OCI-LY3 (cell line): ENCODE data around the gene SVIL.

ENCODE experiments used
- H2AFZ ChIP-seq: fragments of 200-600, 300-600 bp; shearing (Covaris generic); 2 replicates; pipeline ENCODE4 v1.6.0; 2014; ENCODE audit warnings: antibody characterized with exemption, low read depth, low read length
- H3K27ac ChIP-seq: fragments of 200-600, 300-600 bp; sonication (generic); 2 replicates; pipeline ENCODE4 v1.5.1; 2014; ENCODE audit warnings: mild to moderate bottlenecking, low read length, moderate library complexity, mixed read lengths
- H3K27me3 ChIP-seq: fragments of 200-600, 300-600 bp; sonication (generic); 2 replicates; pipeline ENCODE4 v1.6.1; 2014; ENCODE audit warnings: low read depth, low read length, mixed read lengths
- H3K36me3 ChIP-seq: fragments of 200-600, 300-600 bp; sonication (generic); replicated peaks from 2 replicates; pipeline ENCODE3; 2014; ENCODE audit warnings: low read depth, low read length, mixed read lengths
- H3K4me1 ChIP-seq: fragments of 300-600, 200-600 bp; sonication (generic); 2 replicates; pipeline ENCODE4 v1.6.1; 2014; ENCODE audit warnings: low read length, mixed read lengths
- H3K4me2 ChIP-seq: fragments of 200-600, 300-600 bp; sonication (generic); 2 replicates; pipeline ENCODE4 v1.6.1; 2014; ENCODE audit warnings: low read length, mixed read lengths
- H3K4me3 ChIP-seq: fragments of 300-600, 200-600 bp; sonication (generic); 2 replicates; pipeline ENCODE4 v1.5.1; 2014; ENCODE audit warnings: antibody characterized with exemption, mild to moderate bottlenecking, low read length, moderate library complexity
- H3K79me2 ChIP-seq: fragments of 300-600, 200-600 bp; shearing (Covaris generic); 2 replicates; pipeline ENCODE4 v1.6.1; 2014; ENCODE audit warnings: mild to moderate bottlenecking, low read length, mixed read lengths
- H3K9ac ChIP-seq: fragments of 300-600, 200-600 bp; shearing (Covaris generic); 2 replicates; pipeline ENCODE4 v1.6.0; 2014; ENCODE audit warnings: mild to moderate bottlenecking, low read length, moderate library complexity
- H3K9me3 ChIP-seq: fragments of 200-600, 300-600 bp; shearing (Covaris generic); 2 replicates; pipeline ENCODE4 v1.6.1; 2014; ENCODE audit warnings: low read length, mixed read lengths; ENCODE audit not compliant: insufficient read depth
- H4K20me1 ChIP-seq: fragments of 200-600, 300-600 bp; sonication (generic); 2 replicates; pipeline ENCODE4 v1.6.1; 2016; ENCODE audit warnings: low read length, mixed read lengths; ENCODE audit not compliant: insufficient read depth
- EZH2phosphoT487 ChIP-seq: fragments of 200-600 bp; shearing (Covaris generic); IDR thresholded peaks from 2 replicates; pipeline ENCODE4 v1.6.1; 2018; ENCODE audit warnings: antibody characterized with exemption, mixed run types, low read depth
- TF ChIP-seq, protein P1 (sequence below): fragments of 200-600, 300-600 bp; sonication (generic); IDR thresholded peaks from 2 replicates; pipeline ENCODE4 v1.5.1; 2014; ENCODE audit warnings: antibody characterized with exemption, low read length, low read depth

SVIL gene

DNA sequence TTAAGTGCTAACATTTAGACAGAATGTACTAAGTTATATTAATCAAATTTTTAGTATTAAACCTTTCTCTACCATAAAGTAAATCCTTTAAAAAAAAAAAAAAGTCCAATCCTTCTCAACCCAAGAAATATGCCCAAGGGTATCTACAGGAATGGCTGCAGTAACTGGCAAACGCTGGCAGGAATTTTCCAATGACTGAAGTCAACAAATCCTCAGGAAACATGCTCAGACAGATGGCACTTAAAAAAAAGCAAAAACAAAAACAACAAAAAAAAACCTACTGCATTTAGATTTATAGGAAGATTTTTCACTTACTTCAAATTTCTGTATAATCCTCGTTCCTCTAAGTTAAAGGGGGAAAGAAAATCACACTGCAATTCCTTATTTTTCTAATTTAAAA lies 666 bp downstream of the SVIL start:
- Histone ChIP-seq H3K4me2 (no peak overlapping the region), H3K4me3 (no peak overlapping the region), H3K27me3 (0 out of 2 replicates have a peak, but pooled peaks cover 3% of the 10 kb centered on the region), H2AFZ (no peak overlapping the region), H3K79me2 (no peaks in the 10 kb centered on the region), H4K20me1 (peaks cover 7% of the 10 kb centered on the region; the same call in 1 of the 2 replicates), H3K4me1 (peaks cover 11% of the 10 kb centered on the region), H3K27ac (no peak overlapping the region), H3K9ac (no peak overlapping the region), H3K36me3 (no peaks in the 10 kb centered on the region), H3K9me3 (no peaks in the 10 kb centered on the region)
- no peak for TF ChIP-seq EZH2phosphoT487
- TF ChIP-seq, protein P1, sequence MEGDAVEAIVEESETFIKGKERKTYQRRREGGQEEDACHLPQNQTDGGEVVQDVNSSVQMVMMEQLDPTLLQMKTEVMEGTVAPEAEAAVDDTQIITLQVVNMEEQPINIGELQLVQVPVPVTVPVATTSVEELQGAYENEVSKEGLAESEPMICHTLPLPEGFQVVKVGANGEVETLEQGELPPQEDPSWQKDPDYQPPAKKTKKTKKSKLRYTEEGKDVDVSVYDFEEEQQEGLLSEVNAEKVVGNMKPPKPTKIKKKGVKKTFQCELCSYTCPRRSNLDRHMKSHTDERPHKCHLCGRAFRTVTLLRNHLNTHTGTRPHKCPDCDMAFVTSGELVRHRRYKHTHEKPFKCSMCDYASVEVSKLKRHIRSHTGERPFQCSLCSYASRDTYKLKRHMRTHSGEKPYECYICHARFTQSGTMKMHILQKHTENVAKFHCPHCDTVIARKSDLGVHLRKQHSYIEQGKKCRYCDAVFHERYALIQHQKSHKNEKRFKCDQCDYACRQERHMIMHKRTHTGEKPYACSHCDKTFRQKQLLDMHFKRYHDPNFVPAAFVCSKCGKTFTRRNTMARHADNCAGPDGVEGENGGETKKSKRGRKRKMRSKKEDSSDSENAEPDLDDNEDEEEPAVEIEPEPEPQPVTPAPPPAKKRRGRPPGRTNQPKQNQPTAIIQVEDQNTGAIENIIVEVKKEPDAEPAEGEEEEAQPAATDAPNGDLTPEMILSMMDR = no peak

DNA sequence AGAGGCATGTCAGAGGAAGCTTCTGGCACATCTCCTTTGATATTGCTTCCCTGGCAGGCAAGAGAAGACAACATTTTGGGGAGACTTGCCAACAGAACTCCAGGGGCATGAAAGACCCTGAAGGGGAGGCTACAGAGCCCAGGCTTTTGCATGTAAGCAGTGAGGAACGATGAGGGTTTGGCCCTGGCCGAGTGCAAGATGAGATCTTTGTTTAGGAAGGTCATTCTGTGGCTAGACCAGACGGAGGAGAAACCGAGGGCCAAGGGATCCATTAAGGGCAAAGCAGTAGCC lies 3.8 kb downstream of the SVIL start:
- H3K4me2 ChIP-seq = no peak overlapping the region
- H3K4me3 ChIP-seq = no peak overlapping the region
- H3K9me3 ChIP-seq = no peaks in the 10 kb centered on the region
- H3K36me3 ChIP-seq = no peaks in the 10 kb centered on the region
- no peak overlapping the region for H3K9ac ChIP-seq
- peaks cover 7% of the 10 kb centered on the region; the same call in 1 of the 2 replicates for H4K20me1 ChIP-seq
- TF ChIP-seq, protein P1 = no peak
- TF ChIP-seq EZH2phosphoT487 = no peak
- H2AFZ ChIP-seq = no peak overlapping the region
- 0 out of 2 replicates have a peak, but pooled peaks cover 3% of the 10 kb centered on the region for H3K27me3 ChIP-seq
- H3K27ac ChIP-seq = no peak overlapping the region
- no peaks in the 10 kb centered on the region for H3K79me2 ChIP-seq
- H3K4me1 ChIP-seq = peaks cover 11% of the 10 kb centered on the region

DNA sequence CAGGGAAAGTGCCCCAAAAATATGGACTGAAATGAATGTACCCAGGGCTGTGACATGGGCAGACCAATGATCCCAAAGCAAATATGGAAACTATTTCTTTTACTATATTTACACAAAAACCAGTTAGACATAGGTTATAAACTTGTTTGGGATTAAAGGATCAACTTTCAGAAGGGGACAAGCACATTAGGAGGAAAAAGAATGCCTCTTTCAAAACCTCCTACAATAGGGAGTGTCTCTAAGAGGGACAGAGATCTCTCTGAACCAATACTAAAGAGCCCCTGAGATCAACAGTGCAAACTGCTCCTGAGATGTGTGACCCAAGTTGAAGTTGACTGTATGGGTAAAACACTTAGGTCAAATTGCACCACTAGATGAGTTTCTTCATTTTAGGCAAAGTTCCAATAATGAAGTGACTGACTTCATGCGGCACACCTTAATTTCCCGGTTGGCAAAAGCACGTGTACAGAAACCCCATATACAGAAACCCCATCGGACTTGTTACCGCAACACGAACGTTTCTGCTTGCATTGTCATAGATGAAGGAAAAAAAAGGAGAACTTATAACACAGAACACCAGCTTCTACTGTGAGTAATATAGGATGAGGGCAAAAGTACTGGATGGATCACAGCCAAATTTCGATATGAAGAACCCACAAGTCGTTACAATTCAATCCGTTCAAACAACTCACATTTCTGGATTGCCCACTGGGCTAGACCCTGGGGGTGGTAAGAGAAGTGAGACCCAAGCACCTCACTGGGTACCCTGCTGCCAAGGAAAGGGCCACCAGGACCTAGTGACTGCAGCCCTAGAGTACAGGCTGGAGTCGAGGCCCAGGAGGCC lies 4.3 kb downstream of the SVIL start:
- peaks cover 7% of the 10 kb centered on the region; the same call in 1 of the 2 replicates for H4K20me1 ChIP-seq
- peaks cover 11% of the 10 kb centered on the region for H3K4me1 ChIP-seq
- H3K4me2 ChIP-seq = no peak overlapping the region
- H3K79me2 ChIP-seq = no peaks in the 10 kb centered on the region
- TF ChIP-seq, protein P1 = no peak
- no peak for TF ChIP-seq EZH2phosphoT487
- H3K36me3 ChIP-seq = no peaks in the 10 kb centered on the region
- no peak overlapping the region for H3K4me3 ChIP-seq
- H3K27me3 ChIP-seq = 0 out of 2 replicates have a peak, but pooled peaks cover 3% of the 10 kb centered on the region
- no peaks in the 10 kb centered on the region for H3K9me3 ChIP-seq
- no peak overlapping the region for H2AFZ ChIP-seq
- H3K9ac ChIP-seq = no peak overlapping the region
- H3K27ac ChIP-seq = no peak overlapping the region

DNA sequence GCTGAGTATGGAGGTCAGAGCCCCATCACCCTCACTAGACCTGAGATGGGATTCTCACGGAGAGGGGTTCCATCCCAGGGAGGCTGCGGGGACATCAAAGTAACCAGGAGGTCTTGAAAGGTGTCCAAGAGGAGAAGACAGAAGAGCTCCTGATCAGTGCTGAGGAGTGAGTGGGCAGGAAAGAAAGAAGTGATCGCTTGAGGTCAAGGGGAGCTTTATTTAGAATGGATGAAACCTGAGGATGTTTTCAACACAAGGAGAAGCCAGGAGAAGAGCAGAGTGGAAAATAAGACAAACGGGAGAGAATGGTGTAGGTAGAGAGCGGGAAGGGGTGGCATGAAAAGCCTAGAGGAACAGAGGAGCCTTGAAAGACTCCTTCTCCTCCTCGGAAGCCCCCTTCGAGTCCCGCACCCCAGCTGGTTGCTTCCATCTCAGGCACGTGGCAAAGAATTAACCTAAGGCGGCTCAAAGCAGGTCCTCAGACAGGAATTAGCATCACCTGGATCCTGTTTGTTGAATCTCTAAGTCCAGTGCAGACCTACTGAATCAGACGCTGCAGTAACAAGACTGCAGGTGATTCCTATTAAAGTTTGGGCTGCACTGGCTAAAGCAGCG lies 5.8 kb downstream of the SVIL start:
- H3K79me2 ChIP-seq = no peaks in the 10 kb centered on the region
- no peak overlapping the region for H3K27ac ChIP-seq

More for the DNA sequence above, 5.8 kb downstream of the SVIL start:
- peaks cover 7% of the 10 kb centered on the region; the same call in 1 of the 2 replicates for H4K20me1 ChIP-seq
- no peak overlapping the region for H3K4me3 ChIP-seq
- no peak for TF ChIP-seq EZH2phosphoT487
- TF ChIP-seq, protein P1 = no peak
- no peaks in the 10 kb centered on the region for H3K36me3 ChIP-seq
- no peak overlapping the region for H3K9ac ChIP-seq
- H3K9me3 ChIP-seq = no peaks in the 10 kb centered on the region
- H3K27me3 ChIP-seq = 0 out of 2 replicates have a peak, but pooled peaks cover 3% of the 10 kb centered on the region
- peaks cover 11% of the 10 kb centered on the region for H3K4me1 ChIP-seq
- H3K4me2 ChIP-seq = no peak overlapping the region
- no peak overlapping the region for H2AFZ ChIP-seq
